Left ventricle myocardium superior (tissue), 1 donor: Measurements from ENCODE around the gene ENKD1. TPM values are rescaled to one million over a fixed set of nuclear protein-coding genes. Genes with fewer than 3 reads are reported as not detected.
A peak's percentile ranks its signal among the peaks of the same experiment; 100 is the strongest.
"Not testable (repeated sequence)": the region's sequence is repeated elsewhere in the genome, so short reads cannot be mapped to it uniquely, and the experiment has no call there.

ENCODE experiments used
- ATAC-seq: fragments of 200-7000 bp; cut with Tn5 transposase; one replicate; pipeline ENCODE4 v1.9.1; 2020; ENCODE audit warnings: mild to moderate bottlenecking, moderate library complexity
- DNase-seq: peaks from one replicate; pipeline ENCODE4 v3.0.0-alpha.2; 2020
- intact Hi-C: fragments of 100-400 bp; cut with micrococcal nuclease; formaldehyde crosslinking; loops from one replicate; pipeline ENCODE4 v1.11.0; 2022
- long read RNA-seq: library from polyadenylated mRNA; unstranded; transcript quantifications from one replicate; pipeline ENCODE4 v2.0.0, GENCODE V29; 2021
- total RNA-seq: library from RNA; stranded (reverse); fragmentation: NEBNext Ultra II Directional; extraction: Animal tissue kit (Norgen Biotek cat#: 25700); gene quantifications from one replicate; pipeline ENCODE4 v1.2.1, GENCODE V29; 2021
- donor health status: DM: no; HTN: yes; CAD: no; lungs with severe emphysema.

The ENKD1 gene
- 9.8 TPM for total RNA-seq
- long read RNA-seq, transcript ENKD1-201 (7 exons, 1,579 nt) = major isoform, 11 of 18 reads
- long read RNA-seq, partial matches to known transcripts = 1 of 18 reads
- long read RNA-seq, other reads (novel, unspliced or antisense) = 6 of 18 reads

- intact Hi-C loops = loop anchor here (5.0 kb wide), 1 partner anchor 105 kb away; the partner anchor contains the start of gene CTCF
Observed at GRCh38 chr16:67666559-67667452, at the start of gene ENKD1, which contains the start of gene C16orf86. ENKD1 (minus strand) TSS chr16:67666750; CDS start chr16:67666442, 308 bp downstream. C16orf86 (plus strand) TSS chr16:67666814; CDS start chr16:67666971, 157 bp downstream.

GRCh38 chr16:67716097-67716496 is 49.5 kb upstream of the ENKD1 start:
- intact Hi-C loops = no loop called here
- DNase-seq = no peak
- no peak for ATAC-seq

More at GRCh38 chr16:67666559-67667452, at the start of gene ENKD1, which contains the start of gene C16orf86:
- ATAC-seq = peak; percentile 80
- peak; percentile 92 for DNase-seq

GRCh38 chr16:67714522-67714921 is 48.0 kb upstream of the ENKD1 start:
- intact Hi-C loops = no loop called here
- no peak for ATAC-seq
- DNase-seq = no peak

- intact Hi-C loops = no loop called here
- ATAC-seq (no peak), DNase-seq (no peak)
Observed at GRCh38 chr16:67713647-67714273, 47.2 kb upstream of the ENKD1 start.

- no peak for ATAC-seq
Observed at GRCh38 chr16:67710607-67711006, 44.1 kb upstream of the ENKD1 start.

GRCh38 chr16:67709050-67709449 is 42.5 kb upstream of the ENKD1 start:
- no peak for DNase-seq
- no peak for ATAC-seq
- intact Hi-C loops = no loop called here

More at GRCh38 chr16:67710607-67711006, 44.1 kb upstream of the ENKD1 start:
- intact Hi-C loops = no loop called here
- no peak for DNase-seq

GRCh38 chr16:67708368-67708771 is 41.8 kb upstream of the ENKD1 start:
- DNase-seq (no peak), ATAC-seq (no peak)
- intact Hi-C loops = no loop called here

GRCh38 chr16:67707790-67708189 is 41.2 kb upstream of the ENKD1 start:
- DNase-seq (no peak), ATAC-seq (no peak)
- intact Hi-C loops = no loop called here

- intact Hi-C loops = no loop called here
- DNase-seq (no peak), ATAC-seq (no peak)
Observed at GRCh38 chr16:67707210-67707609, 40.7 kb upstream of the ENKD1 start.

- ATAC-seq = no peak
- intact Hi-C loops = no loop called here
- DNase-seq = no peak
Observed at GRCh38 chr16:67704110-67704509, 37.6 kb upstream of the ENKD1 start.

- intact Hi-C loops = no loop called here
- no peak for ATAC-seq
Observed at GRCh38 chr16:67703626-67704025, 37.1 kb upstream of the ENKD1 start.

GRCh38 chr16:67702130-67702529 is 35.6 kb upstream of the ENKD1 start:
- DNase-seq = no peak
- no peak for ATAC-seq
- intact Hi-C loops = no loop called here

More at GRCh38 chr16:67703626-67704025, 37.1 kb upstream of the ENKD1 start:
- no peak for DNase-seq

- no peak for DNase-seq
- no peak for ATAC-seq
- intact Hi-C loops = no loop called here
Observed at GRCh38 chr16:67701420-67701819, 34.9 kb upstream of the ENKD1 start.

- intact Hi-C loops = no loop called here
- no peak for ATAC-seq
- no peak for DNase-seq
Observed at GRCh38 chr16:67699265-67699664, 32.7 kb upstream of the ENKD1 start.

GRCh38 chr16:67697422-67698185 is 31.1 kb upstream of the ENKD1 start:
- DNase-seq (no peak), ATAC-seq (no peak)
- intact Hi-C loops = no loop called here

- intact Hi-C loops = no loop called here
- ATAC-seq (peak; percentile 75), DNase-seq (no peak)
Observed at GRCh38 chr16:67694611-67695010, 28.1 kb upstream of the ENKD1 start.

- ATAC-seq, DNase-seq, intact Hi-C loops: not testable (repeated sequence)
Observed at GRCh38 chr16:67693517-67694285, 27.2 kb upstream of the ENKD1 start.

- intact Hi-C loops = no loop called here
- DNase-seq (no peak), ATAC-seq (no peak)
Observed at GRCh38 chr16:67685388-67686112, 19.0 kb upstream of the ENKD1 start.
